Measurements from ENCODE around the gene HSD17B2.
"Not testable (repeated sequence)": the region's sequence is repeated elsewhere in the genome, so short reads cannot be mapped to it uniquely, and the experiment has no call there.

Gene HSD17B2

DNA sequence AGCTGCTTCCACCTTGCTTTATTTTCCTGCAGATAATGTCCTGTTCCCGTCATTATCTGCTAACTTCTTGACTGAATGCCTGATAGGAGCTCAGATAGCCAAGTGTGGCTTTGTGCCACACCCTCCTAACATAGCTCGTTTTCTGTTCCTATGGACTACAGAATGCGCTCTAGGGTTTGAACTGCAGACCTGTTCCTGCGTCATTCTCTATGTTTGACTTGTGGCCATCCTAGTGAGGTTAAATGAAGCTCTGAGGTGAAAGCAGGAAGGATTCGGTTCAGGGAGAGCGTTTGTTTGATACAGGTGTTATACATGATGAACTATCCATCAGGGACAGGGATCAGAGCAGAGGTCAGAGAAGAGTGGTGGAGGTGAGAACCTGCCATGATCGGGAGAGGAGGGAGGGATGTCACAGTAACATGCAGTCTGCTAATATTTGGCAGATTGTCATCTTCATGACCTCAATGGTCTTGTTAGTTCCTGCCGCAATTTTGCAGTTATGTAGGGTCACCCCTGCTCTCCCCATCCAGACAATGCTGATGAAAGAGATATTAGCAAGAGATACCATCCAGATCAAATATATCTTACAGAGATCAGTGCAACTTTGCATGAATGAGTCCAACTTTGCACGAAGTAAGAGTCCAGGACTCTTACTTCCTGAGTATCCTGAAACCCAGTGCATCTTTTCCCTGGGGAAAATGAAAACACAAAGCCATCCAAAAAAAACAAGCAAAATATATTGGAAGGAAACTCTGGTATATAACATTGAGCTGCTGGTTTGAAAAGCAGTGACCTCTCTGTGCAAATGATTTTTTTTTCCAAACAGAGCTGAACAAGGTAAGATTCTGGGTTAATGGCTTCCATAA lies 102.1 kb downstream of the HSD17B2 start:
- peak; percentile 31 for DNase-seq

GRCh38 chr16:82137822-82138167 lies 102.7 kb downstream of the HSD17B2 start:
- no peak for DNase-seq

DNA sequence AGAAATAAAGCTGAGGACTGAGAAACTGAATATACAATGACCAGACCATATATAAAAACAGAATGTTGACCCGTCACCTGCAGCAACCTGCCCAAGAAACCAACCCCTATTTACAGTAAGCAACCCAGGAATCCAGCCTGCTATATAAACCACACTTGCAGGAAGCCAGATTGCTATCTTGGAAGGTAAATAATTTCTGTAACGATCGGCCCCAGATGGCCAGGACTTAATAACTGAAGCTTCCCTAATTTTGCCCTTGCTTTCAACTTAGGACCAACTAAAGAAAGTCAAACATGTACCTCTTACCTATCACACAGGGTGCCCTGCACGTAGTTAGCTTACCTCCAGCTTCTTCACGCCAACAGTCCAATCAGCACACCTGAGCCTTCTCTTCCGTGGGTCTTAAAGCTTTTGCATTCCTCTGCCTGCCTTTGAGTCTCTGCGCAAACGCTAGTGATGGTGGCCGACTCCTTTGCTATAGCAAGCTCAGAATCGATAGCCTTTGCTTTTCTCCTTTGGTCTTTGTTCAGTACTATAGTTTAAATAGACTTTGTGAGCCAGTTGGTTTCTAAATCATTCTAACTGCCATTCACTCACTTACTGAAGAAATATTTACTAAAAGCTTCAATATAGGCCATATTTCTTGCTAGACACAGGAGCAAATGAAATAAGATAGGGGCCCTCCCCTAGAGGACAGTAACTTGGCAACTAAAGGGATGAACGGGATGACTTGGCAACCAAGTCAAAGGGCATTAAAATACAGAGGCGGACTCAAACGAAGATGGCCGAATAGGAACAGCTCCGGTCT lies 103.6 kb downstream of the HSD17B2 start:
- DNase-seq: no peak

GRCh38 chr16:82139286-82139571 lies 104.2 kb downstream of the HSD17B2 start:
- DNase-seq: not testable (repeated sequence)

- DNase-seq: no peak
These were observed 111.5 kb downstream of the HSD17B2 start for GRCh38 chr16:82146556-82146955.

DNA sequence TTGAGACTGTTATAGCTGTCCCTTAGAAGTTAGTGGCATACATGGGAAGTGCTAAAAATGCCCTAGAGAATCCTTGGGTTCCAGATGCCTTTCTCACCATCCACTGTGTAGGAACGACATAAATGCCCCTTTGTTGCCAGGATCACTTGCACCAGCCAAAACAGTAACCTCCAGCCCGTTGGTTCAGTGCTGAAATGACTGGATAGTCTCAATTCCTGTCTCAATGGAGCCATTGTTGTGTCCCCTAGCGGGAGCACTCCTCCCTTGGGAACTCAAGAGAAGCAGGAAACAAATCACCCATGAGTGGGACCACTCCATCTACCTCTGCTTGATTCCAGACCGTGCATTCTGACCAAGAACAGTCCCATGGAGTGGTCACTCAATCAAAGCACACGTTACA lies 111.9 kb downstream of the HSD17B2 start:
- DNase-seq: no peak

GRCh38 chr16:82147546-82147945 lies 112.5 kb downstream of the HSD17B2 start:
- DNase-seq: no peak

All from fibroblast of skin of scalp (primary cell).